Tibial nerve (tissue), 4 donors: ENCODE measurements around the gene CPZ.

Source experiments
- CTCF ChIP-seq, 5 experiments: fragments of 200-600 bp in 3 of 5; fragments of 450-650 bp in 2 of 5; sonication (generic) in 3 of 5; IDR thresholded peaks; one replicate each; pipeline ENCODE4 v1.5.1; 2016 to 2019; ENCODE audit warnings: antibody characterized with exemption in 5 of 5, mild to moderate bottlenecking in 3 of 5, moderate library complexity in 2 of 5
- EP300 ChIP-seq, 2 donors: sonication (generic); formaldehyde crosslinking; IDR thresholded peaks; one replicate each; pipeline ENCODE4 v1.6.1; 2017; ENCODE audit warnings: antibody characterized with exemption in 2 of 2, mild to moderate bottlenecking in 1 of 2
- POLR2A ChIP-seq, 2 donors: fragments of 450-650 bp; IDR thresholded peaks; one replicate each; pipeline ENCODE4 v1.6.1; 2017; ENCODE audit warnings: antibody characterized with exemption in 2 of 2, mild to moderate bottlenecking in 2 of 2, moderate library complexity in 2 of 2

GRCh38 chr4:8591626-8592365 is 769 bp upstream of the CPZ start:
- TF ChIP-seq CTCF (IDR thresholded peaks at IDR 0.05) (no peak), POLR2A (IDR thresholded peaks at IDR 0.05) (no peak), EP300 (IDR thresholded peaks at IDR 0.05) (no peak)
